Epithelial cell of esophagus (primary cell): ENCODE measurements around the gene MICOS13.

ENCODE experiments used
- DNase-seq: peaks from one replicate; pipeline ENCODE4 v3.0.0; 2010; ENCODE audit warnings: low read depth
- H3K4me3 ChIP-seq: 2 replicates; pipeline ENCODE4 v1.5.1; 2011; ENCODE audit warnings: mild to moderate bottlenecking, low read length, control low read depth
- TF ChIP-seq, protein P1 (sequence below): IDR thresholded peaks from 2 replicates; pipeline ENCODE4 v1.5.1; 2011; ENCODE audit warnings: low read depth, mild to moderate bottlenecking, low read length, control low read depth, inconsistent platforms; ENCODE audit not compliant: insufficient read depth; ENCODE audit errors: missing control alignments

MICOS13 gene

DNA sequence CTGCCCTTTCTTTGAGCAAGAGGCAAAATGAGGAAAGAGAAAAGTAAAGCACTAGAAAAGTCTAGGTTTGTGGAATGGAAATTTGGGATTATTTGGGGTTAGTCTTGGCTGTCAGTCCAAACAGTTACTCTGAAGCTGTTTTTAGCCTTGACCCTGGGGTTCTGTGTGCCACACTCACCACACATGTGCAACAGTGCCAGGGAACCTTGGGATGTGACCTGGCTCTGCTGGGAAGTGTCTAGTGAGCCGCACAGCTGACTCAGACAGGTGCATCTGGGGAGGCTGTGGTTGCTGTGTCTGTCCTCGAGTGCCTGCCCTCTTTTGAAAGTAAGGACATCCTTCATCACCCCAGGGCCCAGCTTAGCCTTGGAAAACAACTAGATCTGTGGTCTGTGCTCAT lies 15.8 kb downstream of the MICOS13 start:
- DNase-seq = no peak
- no peak overlapping the region for H3K4me3 ChIP-seq

DNA sequence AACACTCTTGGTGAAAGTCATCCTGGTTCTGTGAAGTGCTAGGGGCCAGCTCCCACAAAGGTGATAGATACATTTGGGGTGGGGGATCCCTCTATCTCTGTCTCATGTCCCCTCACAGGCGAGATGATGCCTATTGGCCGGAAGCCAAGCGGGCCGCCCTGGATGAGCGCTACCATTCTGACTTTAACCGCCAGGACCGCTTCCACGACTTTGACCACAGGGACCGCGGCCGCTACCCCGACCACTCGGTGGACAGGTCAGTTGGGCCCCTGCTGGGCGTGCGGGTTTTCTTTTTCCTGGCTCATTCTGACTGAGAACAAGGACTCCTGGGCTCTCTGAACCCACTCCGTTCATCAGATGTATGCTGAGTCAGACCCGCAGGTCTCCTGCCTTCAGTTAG lies 16.4 kb downstream of the MICOS13 start:
- DNase-seq = no peak
- TF ChIP-seq, protein P1, sequence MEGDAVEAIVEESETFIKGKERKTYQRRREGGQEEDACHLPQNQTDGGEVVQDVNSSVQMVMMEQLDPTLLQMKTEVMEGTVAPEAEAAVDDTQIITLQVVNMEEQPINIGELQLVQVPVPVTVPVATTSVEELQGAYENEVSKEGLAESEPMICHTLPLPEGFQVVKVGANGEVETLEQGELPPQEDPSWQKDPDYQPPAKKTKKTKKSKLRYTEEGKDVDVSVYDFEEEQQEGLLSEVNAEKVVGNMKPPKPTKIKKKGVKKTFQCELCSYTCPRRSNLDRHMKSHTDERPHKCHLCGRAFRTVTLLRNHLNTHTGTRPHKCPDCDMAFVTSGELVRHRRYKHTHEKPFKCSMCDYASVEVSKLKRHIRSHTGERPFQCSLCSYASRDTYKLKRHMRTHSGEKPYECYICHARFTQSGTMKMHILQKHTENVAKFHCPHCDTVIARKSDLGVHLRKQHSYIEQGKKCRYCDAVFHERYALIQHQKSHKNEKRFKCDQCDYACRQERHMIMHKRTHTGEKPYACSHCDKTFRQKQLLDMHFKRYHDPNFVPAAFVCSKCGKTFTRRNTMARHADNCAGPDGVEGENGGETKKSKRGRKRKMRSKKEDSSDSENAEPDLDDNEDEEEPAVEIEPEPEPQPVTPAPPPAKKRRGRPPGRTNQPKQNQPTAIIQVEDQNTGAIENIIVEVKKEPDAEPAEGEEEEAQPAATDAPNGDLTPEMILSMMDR = no peak
- no peak overlapping the region for H3K4me3 ChIP-seq

More for the DNA sequence above, 15.8 kb downstream of the MICOS13 start:
- TF ChIP-seq, protein P1 = no peak

DNA sequence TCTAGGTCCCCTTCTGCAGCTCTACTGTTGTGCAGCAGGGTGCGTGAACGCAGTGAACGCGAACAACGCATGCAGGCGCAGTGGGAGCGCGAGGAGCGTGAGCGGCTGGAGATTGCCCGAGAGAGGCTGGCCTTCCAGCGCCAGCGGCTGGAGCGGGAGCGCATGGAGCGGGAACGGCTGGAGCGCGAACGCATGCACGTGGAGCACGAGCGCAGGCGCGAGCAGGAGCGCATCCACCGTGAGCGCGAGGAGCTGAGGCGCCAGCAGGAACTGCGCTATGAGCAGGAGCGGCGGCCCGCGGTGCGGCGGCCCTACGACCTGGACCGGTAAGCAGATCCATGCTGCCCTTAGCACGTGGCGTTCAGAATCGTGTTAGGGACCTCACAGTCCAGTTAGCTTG lies 18.8 kb downstream of the MICOS13 start:
- TF ChIP-seq, protein P1 = no peak
- H3K4me3 ChIP-seq = no peak overlapping the region
- DNase-seq = no peak

DNA sequence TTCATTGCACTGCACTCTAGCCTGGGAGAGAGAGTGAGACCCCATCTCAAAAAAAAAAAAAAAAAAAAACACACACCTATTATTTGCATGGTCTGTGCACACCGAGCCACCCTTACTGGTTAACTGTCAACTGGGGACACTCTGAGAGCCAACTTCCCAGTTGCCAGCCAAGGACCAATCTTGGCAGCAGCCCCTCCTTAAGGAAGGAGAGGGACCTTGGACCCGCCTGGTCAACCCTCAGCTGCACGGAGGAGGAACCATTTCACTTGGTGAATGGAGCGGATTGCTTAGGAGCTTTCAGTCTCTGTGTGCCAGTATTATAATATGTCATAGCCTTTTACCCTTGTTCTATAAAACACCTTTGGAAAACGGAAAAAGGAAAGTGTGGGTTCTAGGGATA lies 24.9 kb downstream of the MICOS13 start:
- no peak overlapping the region for H3K4me3 ChIP-seq
- DNase-seq = no peak
- TF ChIP-seq, protein P1 = no peak

DNA sequence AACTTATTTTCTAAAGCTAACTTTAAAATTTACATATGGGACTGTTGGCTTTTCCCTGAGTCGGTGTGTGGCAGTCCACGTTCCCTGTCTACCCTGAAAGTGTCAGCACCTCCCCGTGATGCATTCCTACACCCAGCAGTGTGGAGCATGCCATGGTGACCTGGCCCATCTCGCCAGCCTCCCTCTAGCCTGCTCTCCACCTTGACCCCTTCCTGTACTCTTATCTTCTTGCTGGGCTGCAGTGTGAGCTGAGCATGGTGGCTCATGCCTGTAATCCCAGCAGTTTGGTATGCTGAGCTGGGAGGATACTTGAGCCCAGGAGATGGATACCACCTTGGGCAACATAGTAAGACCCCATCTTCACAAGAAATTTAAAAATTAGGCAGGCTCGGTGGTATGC lies 25.4 kb downstream of the MICOS13 start:
- no peak for DNase-seq
- TF ChIP-seq, protein P1 = no peak
- H3K4me3 ChIP-seq = no peak overlapping the region

DNA sequence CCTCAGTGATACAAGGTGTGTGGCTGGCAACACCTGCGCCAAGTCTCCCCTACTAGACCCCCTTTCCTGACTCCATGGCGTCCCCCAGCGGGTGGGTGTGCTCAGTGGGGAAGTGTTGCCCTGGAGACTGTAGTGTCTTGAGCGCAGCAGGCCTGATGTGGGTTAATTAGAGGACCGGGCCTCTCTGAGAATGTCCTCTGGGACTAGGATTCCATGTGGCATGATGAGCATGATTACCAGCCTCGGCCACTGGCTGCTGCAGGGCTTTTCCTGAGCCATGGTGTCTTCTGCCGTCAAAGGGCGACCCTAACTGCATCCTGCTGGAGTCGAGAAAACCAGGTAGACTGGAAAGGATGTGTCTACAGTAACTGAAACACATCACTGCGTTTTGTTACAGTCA lies 28.1 kb downstream of the MICOS13 start:
- DNase-seq = no peak
- H3K4me3 ChIP-seq = no peak overlapping the region
- TF ChIP-seq, protein P1 = no peak

DNA sequence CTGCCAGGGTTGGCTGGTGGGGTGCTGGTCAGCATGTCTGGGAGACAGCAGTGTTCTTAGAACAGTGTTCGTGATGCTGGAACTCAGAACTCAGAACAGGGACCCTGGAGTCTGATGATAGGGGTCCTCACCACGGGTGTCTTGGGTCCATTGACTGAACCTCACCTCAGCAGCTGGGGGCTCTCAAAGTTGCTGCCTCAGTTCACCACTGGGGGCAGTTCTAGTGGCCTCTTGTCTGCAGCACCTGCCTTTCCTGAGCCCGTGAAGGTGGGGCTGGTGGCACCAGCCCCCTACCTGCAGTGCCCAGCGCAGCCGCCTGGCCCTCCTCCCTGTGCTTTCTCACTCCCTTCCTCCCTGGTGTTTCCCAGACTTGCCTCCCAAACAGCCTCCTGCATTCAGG lies 29.0 kb downstream of the MICOS13 start:
- TF ChIP-seq, protein P1 = no peak
- DNase-seq = no peak
- no peak overlapping the region for H3K4me3 ChIP-seq
